ENCODE results near the gene EPHA3.

EPHA3 gene

GRCh38 chr3:89405593-89405992 lies 298.2 kb downstream of the EPHA3 start:
- TF ChIP-seq CTCF (IDR thresholded peaks at IDR 0.05; ENCODE audit: control insufficient read depth, insufficient read depth, low read depth, low read length, missing control alignments) = no peak
- H3K4me3 ChIP-seq (ENCODE audit: control insufficient read depth, low read depth, low read length) = no peak overlapping the region
- DNase-seq (ENCODE audit: low read depth) = no peak

- no peak for TF ChIP-seq CTCF (IDR thresholded peaks at IDR 0.05; ENCODE audit: control insufficient read depth, insufficient read depth, low read depth, low read length, missing control alignments)
- no peak for DNase-seq (ENCODE audit: low read depth)
- no peak overlapping the region for H3K4me3 ChIP-seq (ENCODE audit: control insufficient read depth, low read depth, low read length)
Measured at GRCh38 chr3:89411201-89411600, 303.8 kb downstream of the EPHA3 start.

- H3K4me3 ChIP-seq (ENCODE audit: control insufficient read depth, low read depth, low read length) = no peak overlapping the region
- TF ChIP-seq CTCF (IDR thresholded peaks at IDR 0.05; ENCODE audit: control insufficient read depth, insufficient read depth, low read depth, low read length, missing control alignments) = no peak
- no peak for DNase-seq (ENCODE audit: low read depth)
Measured at GRCh38 chr3:89414270-89414669, 306.8 kb downstream of the EPHA3 start.

- no peak overlapping the region for H3K4me3 ChIP-seq (ENCODE audit: control insufficient read depth, low read depth, low read length)
- no peak for DNase-seq (ENCODE audit: low read depth)
- TF ChIP-seq CTCF (IDR thresholded peaks at IDR 0.05; ENCODE audit: control insufficient read depth, insufficient read depth, low read depth, low read length, missing control alignments) = no peak
Measured at GRCh38 chr3:89419647-89420241, 312.3 kb downstream of the EPHA3 start.

- no peak for DNase-seq (ENCODE audit: low read depth)
- TF ChIP-seq CTCF (IDR thresholded peaks at IDR 0.05; ENCODE audit: control insufficient read depth, insufficient read depth, low read depth, low read length, missing control alignments) = no peak
- no peak overlapping the region for H3K4me3 ChIP-seq (ENCODE audit: control insufficient read depth, low read depth, low read length)
Measured at GRCh38 chr3:89426060-89426459, 318.6 kb downstream of the EPHA3 start.

- TF ChIP-seq CTCF (IDR thresholded peaks at IDR 0.05; ENCODE audit: control insufficient read depth, insufficient read depth, low read depth, low read length, missing control alignments) = no peak
- no peak for DNase-seq (ENCODE audit: low read depth)
Measured at GRCh38 chr3:89434621-89435380, 327.4 kb downstream of the EPHA3 start.

More at GRCh38 chr3:89434621-89435380, 327.4 kb downstream of the EPHA3 start:
- no peak overlapping the region for H3K4me3 ChIP-seq (ENCODE audit: control insufficient read depth, low read depth, low read length)
